ENCODE measurements around the gene HCFC1R1.
"Not testable (repeated sequence)": the region's sequence is repeated elsewhere in the genome, so short reads cannot be mapped to it uniquely, and the experiment has no call there.

The HCFC1R1 gene

DNA sequence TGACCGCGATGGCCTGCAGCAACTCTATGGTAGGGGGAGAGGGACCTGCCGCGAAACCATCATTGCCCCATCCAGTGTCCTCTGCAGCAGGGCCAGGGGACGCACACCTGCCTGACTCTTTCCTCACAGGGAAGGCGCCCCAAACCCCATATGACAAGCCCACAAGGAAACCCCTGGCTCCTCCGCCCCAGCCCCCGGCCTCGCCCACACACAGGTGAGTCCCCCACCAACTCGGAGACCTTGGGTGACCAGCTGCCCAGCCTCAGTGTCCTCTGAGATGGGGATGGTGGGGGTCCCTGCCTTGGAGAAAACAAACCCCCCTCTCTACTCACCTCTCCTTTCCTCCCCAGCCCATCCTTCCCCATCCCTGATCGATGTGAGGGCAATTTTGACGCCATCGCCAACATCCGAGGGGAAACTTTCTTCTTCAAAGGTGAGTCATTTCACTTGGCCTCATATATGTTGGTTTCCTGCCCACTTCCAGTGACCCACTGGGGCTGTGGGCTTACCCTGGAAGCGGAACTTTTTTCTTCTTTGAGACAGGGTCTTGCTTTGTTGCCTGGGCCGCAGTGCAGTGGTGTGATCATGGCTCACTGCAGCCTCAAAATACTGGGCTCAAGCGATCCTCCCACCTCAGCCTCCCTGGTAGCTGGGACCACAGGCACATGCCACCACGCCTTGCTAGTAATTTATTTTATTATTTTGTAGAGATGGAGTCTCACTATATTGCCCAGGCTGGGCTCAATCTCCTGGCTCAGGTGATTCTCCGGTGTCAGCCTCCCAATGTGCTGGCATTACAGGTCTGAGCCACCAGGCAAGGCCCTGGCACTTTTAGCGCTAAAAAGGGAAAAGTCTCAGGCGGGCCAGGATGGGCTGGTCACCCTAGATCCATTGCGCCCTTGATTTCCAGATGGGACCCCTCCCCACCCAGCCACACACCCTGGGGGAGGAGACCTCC lies 33.7 kb upstream of the HCFC1R1 start:
- no peak for DNase-seq (ENCODE audit: low read depth)

DNA sequence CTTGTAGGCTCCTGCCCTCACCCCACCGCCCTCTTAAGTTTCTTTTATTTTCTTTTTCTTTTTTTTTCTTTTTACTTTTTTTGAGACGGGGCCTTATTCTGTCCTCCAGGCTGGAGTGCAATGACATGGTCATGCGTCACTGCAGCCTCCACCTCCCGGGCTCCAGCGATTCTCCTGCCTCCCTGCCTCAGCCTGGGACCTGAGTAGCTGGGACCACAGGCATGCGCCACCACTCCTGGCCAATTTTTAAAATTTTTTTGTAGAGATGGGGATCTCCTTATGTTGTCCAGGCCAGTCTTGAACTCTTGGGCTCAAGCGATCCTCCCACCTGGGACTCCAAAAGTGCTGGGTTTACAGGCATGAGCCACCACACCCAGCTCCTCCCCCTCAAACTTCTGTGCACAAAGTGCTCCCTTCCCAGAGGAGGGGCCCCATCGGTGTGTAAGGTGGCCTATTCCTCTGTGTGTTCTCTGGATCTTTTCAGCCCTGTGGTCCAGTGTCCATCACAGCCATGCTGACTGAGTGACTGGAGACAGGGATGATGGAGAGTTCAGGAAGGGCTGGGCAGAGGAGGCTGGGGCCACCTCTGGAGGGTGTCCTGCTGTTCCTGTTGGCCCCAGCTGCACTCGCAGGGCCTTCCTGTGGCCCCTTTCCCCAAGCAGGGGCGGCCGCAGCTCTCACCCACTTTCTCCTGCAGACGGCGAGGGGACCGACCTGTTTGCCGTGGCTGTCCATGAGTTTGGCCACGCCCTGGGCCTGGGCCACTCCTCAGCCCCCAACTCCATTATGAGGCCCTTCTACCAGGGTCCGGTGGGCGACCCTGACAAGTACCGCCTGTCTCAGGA lies 32.8 kb upstream of the HCFC1R1 start:
- no peak for DNase-seq (ENCODE audit: low read depth)

DNA sequence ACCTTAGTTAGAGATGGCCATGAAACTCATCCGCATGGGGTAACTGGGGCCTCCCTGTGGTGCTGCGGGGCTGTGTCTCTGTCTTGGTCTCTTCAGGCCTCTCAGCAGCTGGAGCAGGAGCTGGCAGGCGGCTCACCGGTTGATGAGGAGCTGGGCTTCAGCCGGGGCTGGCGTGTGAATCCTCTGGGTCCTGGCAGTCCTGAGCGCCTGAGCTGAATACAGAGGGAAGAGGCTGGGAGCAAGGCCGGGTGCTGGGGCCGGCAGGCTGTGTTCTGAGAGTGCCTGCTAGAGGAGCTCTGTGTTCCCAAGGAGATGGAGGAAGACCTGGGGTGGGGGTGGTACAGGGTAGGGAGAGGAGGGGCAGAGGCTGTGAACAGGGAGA lies 32.0 kb upstream of the HCFC1R1 start:
- DNase-seq (ENCODE audit: low read depth): not testable (repeated sequence)

DNA sequence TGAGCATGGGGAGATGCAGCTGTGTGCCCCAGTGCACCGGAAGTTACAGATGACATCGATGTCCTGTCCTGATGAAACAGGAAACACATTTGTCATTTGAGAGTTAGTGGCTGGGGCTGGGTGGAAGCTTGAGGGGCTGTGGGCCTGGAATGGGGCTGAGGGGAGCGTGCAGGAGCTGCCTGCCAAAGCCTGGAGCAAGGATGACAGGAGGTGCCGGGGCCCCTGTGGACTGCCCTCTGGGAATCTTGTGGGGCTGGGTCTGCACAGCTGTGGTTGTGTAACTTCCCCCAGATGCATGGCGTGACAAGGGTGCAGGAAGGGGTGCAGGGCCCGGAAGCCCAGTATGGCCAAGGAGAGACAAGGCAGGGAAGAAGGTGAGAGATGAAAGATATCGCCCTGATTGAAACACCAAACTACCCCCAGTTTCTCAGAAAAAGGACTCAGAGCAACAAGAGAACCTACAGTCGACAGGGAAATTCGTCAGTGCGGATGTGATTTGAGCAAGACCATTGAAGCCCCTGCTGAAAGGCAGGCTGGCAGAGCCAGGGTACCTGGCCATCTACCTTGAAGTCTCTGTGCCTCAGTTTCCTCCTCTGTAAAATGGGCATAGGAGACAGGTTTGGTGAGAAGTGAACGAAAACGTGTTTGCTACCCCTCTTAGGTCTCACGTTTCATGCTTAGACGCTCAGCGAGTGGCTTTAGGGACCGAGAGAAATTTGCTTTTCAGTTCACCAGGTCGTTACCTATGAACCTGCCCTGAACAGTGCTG lies 31.4 kb upstream of the HCFC1R1 start:
- DNase-seq (ENCODE audit: low read depth): no peak

DNA sequence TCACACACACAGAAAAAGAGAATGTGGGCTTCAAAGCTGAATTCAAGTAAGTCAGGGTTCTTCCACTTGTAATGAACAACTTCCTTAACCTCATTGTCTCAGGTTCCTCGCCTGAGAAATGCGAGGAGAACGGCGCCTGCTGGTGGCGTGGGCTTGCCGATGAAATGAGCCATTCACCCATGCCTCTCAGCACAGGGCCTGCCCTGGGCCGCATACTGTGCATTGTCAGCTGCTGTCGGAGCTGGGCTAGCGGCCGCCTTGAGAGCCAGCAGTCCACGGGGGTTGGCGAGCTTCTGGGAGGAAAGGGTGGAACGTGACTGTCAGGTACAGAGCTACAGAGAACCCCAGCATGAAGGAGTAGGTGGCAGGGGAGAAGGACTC lies 29.6 kb upstream of the HCFC1R1 start:
- DNase-seq (ENCODE audit: low read depth): not testable (repeated sequence)

DNA sequence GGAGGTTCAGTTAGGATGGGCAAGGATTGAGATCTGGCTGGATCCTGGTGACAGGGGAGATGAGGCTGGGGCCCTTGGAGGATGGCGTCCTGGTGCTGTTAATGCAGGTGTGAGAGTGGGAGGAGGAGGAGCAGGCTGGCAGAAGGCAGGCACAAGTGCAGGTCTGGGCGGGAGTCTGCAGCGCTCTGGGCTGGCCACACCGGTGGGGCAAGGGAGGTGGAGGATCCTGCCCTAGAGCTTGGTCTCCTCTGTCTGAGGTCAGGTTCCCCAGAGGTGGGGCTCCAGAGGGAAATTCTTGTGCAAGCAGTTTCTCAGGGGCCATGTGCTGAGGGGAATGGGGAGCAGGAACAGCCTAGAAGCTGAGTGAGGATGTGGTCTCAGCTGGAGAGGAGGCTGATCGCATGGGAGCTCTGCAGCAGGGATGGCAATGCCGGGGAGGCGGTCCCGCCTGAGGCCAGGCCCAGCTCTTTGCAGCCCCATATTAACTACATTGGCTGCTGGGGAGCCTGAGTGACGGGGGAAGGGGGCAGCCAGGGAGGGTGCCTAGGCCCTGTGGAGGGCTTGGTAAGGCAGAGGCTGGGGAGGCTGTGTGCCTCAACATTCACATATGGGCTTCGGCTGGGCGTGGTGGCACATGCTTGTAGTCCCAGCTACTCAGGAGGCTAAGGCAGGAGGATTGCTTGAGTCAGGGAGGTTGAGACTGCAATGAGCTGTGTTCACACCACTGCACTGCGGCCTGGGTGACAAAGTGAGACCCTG lies 29.0 kb upstream of the HCFC1R1 start:
- DNase-seq (ENCODE audit: low read depth): not testable (repeated sequence)

DNA sequence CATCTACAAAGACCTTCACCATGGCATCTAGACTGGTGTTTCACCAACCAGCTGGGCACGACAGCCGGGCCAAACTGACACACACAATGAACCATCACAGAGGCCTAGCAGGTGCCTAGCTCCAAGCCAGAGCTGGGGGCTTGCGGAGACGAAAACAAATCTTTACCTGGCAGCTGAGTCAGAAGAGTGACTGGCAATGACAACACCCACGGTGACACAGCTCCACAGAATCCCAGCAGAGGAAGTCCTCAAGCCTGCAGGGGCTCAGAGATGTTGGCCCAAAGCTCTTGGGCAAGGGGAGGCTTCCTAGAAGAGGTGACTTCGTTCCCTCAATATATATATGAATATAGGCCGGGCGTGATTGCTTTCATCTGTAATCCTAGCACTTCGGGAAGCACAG lies 27.8 kb upstream of the HCFC1R1 start:
- DNase-seq (ENCODE audit: low read depth): no peak

DNA sequence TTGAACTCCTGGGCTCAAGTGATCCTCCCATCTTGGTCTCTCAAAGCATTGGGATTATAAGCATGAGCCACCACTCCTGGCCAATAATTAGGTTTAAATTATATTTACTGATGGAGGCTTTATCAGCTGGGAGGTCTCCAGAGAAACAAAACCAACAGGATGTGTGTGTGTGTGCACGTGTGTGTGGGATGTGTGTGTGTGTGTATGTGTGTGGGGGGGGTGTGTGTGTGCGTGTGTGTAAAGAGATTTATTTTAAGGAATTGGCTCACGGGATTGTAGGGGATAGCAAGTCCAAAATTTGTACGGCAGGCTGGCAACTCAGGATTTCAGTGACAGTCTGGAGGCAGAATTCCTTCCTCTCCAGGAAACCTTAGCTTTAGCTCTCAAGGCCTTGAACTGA lies 27.3 kb upstream of the HCFC1R1 start:
- no peak for DNase-seq (ENCODE audit: low read depth)

DNA sequence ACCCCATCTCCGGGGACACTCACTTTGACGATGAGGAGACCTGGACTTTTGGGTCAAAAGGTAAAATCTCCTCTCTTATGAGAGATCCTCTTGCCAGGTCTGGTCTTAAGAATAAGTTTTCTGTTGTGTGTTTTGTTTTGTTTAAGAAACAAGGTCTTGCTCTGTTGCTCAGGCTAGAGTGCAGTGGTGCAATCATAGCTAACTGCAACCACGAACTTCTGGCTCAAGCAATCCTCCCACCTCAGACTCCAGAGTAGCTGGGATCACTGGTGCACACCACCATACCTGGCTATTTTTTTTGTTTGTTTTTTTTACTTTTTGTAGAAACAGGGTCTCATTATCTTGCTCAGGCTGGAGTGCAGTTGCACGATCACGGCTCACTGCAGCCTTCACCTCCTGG lies 26.7 kb upstream of the HCFC1R1 start:
- DNase-seq (ENCODE audit: low read depth): no peak

DNA sequence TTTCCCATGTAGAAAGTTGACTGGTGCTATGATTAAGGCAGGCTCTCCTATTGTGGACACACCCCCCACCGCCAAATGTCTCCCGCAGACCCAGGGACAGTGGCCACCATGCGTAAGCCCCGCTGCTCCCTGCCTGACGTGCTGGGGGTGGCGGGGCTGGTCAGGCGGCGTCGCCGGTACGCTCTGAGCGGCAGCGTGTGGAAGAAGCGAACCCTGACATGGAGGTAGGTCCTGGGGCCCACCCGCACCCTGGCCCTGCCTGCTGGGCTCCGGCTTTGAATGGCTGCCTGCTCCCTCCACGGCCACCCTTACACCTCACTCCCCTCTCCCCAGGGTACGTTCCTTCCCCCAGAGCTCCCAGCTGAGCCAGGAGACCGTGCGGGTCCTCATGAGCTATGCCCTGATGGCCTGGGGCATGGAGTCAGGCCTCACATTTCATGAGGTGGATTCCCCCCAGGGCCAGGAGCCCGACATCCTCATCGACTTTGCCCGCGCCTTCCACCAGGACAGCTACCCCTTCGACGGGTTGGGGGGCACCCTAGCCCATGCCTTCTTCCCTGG lies 26.3 kb upstream of the HCFC1R1 start:
- DNase-seq (ENCODE audit: low read depth): no peak

DNA sequence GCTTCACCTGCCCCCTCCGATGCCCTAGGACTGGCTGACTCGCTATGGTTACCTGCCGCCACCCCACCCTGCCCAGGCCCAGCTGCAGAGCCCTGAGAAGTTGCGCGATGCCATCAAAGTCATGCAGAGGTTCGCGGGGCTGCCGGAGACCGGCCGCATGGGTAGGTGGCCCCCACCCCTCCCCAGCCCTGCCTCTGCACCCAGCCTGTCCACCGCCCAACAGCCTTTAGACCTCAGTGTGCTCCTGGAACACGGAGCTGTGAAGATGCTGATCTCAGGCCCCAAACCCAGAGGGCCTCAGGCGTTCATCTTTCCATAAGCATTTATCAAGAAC lies 23.6 kb upstream of the HCFC1R1 start:
- no peak for DNase-seq (ENCODE audit: low read depth)

DNA sequence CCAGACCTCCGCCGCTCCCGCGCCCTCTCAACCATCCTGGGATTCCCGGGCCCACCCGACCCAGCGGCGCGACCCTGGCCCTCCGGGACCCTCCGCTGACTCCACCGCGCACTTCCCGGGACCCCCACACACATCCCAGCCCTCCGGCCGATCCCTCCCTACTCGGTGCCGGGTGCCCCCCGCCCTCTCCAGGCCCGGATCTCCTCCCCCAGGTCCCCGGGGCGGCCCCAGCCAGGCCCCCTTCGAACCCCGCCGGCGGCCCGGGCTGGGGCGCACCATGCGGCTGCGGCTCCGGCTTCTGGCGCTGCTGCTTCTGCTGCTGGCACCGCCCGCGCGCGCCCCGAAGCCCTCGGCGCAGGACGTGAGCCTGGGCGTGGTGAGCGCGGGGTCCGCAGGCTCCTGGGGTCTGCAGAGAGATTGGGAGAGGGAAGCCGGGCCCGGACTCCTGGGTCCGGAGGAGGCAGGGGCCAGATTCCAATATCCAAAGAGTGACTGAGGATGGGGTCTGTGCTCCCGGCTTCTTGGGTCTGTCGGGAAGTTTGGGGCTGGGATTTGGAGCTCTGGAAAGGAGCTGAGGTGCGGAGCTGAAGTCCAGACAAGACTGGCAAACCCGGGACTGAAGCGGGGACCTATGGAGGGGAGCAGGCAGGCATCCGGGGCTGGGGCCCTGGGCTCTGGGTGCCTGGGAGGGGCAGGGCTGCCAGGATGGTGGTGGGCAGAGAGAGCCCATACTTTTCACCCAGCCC lies 23.1 kb upstream of the HCFC1R1 start:
- no peak for DNase-seq (ENCODE audit: low read depth)

DNA sequence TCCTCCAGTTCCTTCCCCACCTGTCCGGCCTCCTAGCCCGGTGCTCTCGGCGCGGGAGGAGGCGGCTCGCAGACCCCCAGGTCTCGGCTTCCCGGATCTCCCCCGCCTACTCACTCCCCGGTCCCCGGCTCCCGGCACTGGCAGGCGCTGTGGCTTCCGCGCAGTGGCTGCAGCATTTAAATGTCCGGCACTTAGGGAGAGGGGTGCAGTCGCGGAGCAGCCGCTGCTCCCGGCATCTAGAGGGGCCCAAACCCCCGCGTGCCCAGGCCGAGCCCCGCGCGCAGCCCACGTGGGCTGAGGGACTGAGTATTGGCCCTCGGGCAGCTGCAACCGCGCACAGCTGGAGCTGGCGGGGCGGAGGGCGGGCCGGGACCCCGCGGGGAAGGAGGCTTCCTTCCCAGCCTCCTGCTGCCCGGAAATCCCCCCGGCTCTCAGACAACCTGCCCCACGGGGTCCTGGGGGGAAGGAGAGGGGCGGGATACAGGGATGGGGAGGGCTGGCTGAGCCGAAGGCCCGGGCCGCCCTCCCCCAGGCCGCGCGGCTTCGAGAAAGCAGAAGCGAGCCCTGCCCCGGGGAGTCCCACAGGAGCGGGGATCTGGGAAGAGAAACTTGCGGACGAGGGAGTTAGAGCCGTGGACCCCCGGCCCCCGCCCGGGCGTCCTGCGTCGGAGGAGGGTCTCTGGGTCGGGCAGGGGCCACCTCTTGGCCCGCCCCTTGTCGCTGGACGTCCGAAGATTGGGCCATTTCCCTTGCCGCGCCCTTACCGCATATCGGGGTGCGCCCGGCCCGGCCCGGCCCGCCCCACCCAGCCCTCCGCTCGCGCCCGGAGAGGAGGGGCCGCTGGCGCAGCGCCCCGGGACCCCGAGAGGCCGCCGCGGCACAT lies 22.3 kb upstream of the HCFC1R1 start, which contains the start of gene MMP25:
MMP25 (plus strand) TSS at position 804 of the 883 bp plus-strand sequence. CDS start 357 bp downstream, outside the sequence.
- no peak for DNase-seq (ENCODE audit: low read depth)

DNA sequence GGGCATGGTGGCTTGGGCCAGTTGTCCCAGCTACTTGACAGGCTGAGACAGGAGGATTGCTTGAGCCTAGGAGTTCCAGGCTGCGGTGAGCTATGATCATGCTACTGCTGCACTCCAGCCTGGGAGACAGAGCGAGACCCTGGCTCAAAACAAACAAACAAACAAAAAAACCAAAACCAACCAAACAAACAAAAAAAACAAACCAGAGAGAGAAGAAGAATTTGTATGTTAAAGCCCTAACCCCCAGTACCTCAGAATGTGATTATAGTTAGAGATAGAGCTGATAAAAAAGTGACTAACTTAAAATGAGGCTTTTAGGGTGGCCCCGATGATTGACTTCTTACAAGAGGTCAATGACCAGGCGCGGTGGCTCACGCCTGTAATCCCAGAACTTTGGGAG lies 21.0 kb upstream of the HCFC1R1 start:
- DNase-seq (ENCODE audit: low read depth): no peak

DNA sequence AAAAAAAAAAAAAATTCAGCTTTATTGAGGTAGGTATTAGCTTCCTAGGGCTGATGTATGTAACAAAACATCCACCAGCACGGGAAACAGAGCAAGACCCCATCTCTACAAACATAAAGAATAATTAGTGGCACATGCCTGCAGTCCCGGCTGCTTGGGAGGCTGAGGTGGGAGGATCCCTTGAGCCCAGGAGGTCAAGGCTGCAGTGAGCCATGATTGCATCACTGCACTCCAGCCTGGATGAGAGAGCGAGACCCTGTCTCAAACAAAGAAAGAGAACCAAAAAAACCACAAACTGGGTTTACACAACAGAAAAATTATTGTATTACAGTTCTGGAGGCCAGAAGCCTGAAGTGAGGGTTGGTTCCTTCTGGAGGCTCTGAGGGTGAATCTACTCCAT lies 18.6 kb upstream of the HCFC1R1 start:
- no peak for DNase-seq (ENCODE audit: low read depth)

DNA sequence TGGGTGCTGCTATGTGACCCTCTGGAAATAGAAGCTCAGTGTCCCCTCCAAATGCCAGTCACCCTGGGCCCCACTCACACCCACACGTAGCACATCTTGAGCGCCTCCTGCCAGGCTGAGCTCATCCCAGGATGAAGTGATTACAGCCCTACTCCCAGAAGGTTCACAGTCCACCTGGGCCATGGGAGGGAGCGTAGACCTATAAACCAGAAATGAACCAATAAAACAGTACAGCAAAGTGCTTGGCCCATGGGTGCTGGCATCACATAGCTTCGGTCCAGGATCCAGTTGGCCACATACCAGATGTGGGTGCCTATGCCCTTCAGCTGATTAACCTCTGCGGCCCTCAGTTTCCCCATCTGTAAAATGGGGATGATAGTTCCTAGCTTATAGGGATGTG lies 15.2 kb upstream of the HCFC1R1 start:
- no peak for DNase-seq (ENCODE audit: low read depth)

DNA sequence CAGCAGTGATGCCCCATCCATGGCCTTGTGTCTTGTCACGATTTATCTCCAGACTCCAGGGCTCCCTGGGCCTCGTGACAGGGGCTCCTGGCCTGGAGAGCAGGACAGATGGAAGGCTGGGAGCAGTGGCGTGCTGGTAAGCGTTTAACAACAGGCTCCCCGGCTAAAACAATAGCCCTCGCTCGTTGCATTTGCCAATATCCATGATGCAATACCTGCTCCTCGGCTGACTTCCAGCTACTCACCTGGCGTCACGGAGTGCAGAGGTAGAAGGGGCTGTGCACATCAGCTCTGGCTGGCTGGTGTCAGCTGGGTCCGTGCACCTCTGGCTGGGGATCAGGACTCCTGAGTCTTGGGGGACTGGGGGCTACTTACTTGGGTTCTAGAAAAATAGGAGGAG lies 14.5 kb upstream of the HCFC1R1 start:
- no peak for DNase-seq (ENCODE audit: low read depth)

DNA sequence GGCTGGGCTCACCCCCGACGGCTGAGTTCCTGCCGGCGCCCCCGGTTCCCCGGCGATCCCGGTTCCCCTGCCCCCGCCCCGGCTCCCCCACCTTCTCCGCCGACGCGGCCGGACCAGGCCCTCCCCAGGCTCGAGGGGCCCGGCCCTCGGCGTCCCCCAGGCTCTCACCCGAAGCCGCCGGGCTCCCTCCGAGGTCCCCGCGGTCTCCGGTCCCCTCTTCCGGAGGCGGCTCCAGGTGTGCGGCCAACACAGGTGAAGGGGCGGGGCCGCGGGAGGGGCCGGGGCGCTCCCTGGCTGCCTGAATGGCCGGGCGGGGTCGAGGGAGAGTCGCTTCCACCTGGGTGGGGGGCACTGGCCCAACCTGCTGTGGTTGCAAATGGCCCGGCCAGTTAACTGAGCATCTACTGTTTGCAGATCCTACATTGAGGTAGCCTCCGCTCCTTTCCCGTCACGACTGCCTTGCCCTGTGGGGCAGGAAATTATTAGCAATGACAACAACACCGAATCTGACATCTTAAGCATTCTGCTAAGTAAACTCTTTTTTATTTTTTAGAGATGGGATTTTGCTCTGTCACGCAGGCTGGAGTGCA lies 13.1 kb upstream of the HCFC1R1 start, which contains the start of gene BICDL2:
BICDL2 (minus strand) TSS at position 219 of the 590 bp plus-strand sequence. CDS start 1,448 bp downstream, outside the sequence.
- no peak for DNase-seq (ENCODE audit: low read depth)

Measured in stimulated activated CD8-positive, alpha-beta memory T cell treated with anti-CD3 and anti-CD28 coated beads, Interleukin-15, amount 100 ng/mL, for 24 hours (primary cell).